GM23338 (cell line): ENCODE measurements around the gene RTKN2. TPM values are rescaled to one million over a fixed set of nuclear protein-coding genes. Genes with fewer than 3 reads are reported as not detected.
"Not testable (repeated sequence)": the region's sequence is repeated elsewhere in the genome, so short reads cannot be mapped to it uniquely, and the experiment has no call there.

Source experiments
- ATAC-seq: fragments of 200-7000 bp; cut with Tn5 transposase; 3 replicates; pipeline ENCODE4 v1.9.1; 2020
- DNase-seq: peaks from one replicate; pipeline ENCODE4 v3.0.0-alpha.2; 2015; ENCODE audit warnings: low spot score
- H2AFZ ChIP-seq: fragments of 200-600 bp; sonication (generic); 2 replicates; pipeline ENCODE4 v1.8.0; 2016; ENCODE audit warnings: antibody characterized with exemption, mild to moderate bottlenecking, moderate library complexity
- H3F3A ChIP-seq: fragments of 200-600 bp; sonication (generic); replicated peaks from 2 replicates; pipeline ENCODE4 v1.8.0; 2017; ENCODE audit warnings: antibody characterized with exemption, mixed run types, low read depth
- H3K27ac ChIP-seq: fragments of 200-600 bp; sonication (generic); 2 replicates; pipeline ENCODE4 v1.6.1; 2016; ENCODE audit warnings: low read depth
- H3K27me3 ChIP-seq: fragments of 200-600 bp; sonication (generic); 2 replicates; pipeline ENCODE4 v1.8.0; 2016; ENCODE audit warnings: mild to moderate bottlenecking, mixed run types, moderate library complexity; ENCODE audit not compliant: insufficient read depth
- H3K36me3 ChIP-seq: fragments of 200-600 bp; sonication (generic); 2 replicates; pipeline ENCODE4 v1.8.0; 2016; ENCODE audit warnings: mild to moderate bottlenecking; ENCODE audit not compliant: insufficient read depth
- H3K4me1 ChIP-seq: fragments of 200-600 bp; sonication (generic); 2 replicates; pipeline ENCODE4 v1.8.0; 2016; ENCODE audit warnings: mild to moderate bottlenecking, moderate library complexity; ENCODE audit not compliant: insufficient read depth
- H3K4me2 ChIP-seq: fragments of 200-600 bp; sonication (generic); 2 replicates; pipeline ENCODE4 v1.7.1; 2017; ENCODE audit warnings: mixed run types
- H3K4me3 ChIP-seq: fragments of 200-600 bp; sonication (generic); 2 replicates; pipeline ENCODE4 v1.6.1; 2016; ENCODE audit warnings: mixed run types
- H3K79me2 ChIP-seq: fragments of 200-600 bp; sonication (generic); replicated peaks from 2 replicates; pipeline ENCODE4 v1.8.0; 2017; ENCODE audit warnings: mild to moderate bottlenecking; ENCODE audit not compliant: insufficient read depth
- H3K9me2 ChIP-seq: fragments of 200-600 bp; sonication (generic); 2 replicates; pipeline ENCODE4 v1.8.0; 2017; ENCODE audit not compliant: insufficient read depth
- H4K20me1 ChIP-seq: fragments of 200-600 bp; sonication (generic); replicated peaks from 2 replicates; pipeline ENCODE4 v1.8.0; 2017; ENCODE audit warnings: mild to moderate bottlenecking; ENCODE audit not compliant: insufficient read depth
- H3K27ac Mint-ChIP-seq: 2 replicates; pipeline ENCODE4 v1.8.0; 2020; ENCODE audit warnings: inconsistent platforms, mild to moderate bottlenecking, moderate library complexity, mixed read lengths
- H3K27me3 Mint-ChIP-seq: 3 replicates; pipeline ENCODE4 v1.8.0; 2022; ENCODE audit warnings: low read depth, mild to moderate bottlenecking, moderate library complexity, mixed read lengths, inconsistent platforms; ENCODE audit not compliant: insufficient read depth, poor library complexity
- H3K36me3 Mint-ChIP-seq: 3 replicates; pipeline ENCODE4 v1.8.0; 2021; ENCODE audit warnings: low read depth, mild to moderate bottlenecking, inconsistent platforms, moderate library complexity, mixed read lengths
- H3K4me1 Mint-ChIP-seq: 3 replicates; pipeline ENCODE4 v1.8.0; 2020; ENCODE audit warnings: mild to moderate bottlenecking, inconsistent platforms, mixed read lengths
- H3K4me3 Mint-ChIP-seq: 3 replicates; pipeline ENCODE4 v1.8.0; 2021; ENCODE audit warnings: moderate library complexity, mild to moderate bottlenecking, inconsistent platforms, mixed read lengths
- H3K9me3 Mint-ChIP-seq: 3 replicates; pipeline ENCODE4 v1.8.0; 2020; ENCODE audit warnings: moderate library complexity, mild to moderate bottlenecking, inconsistent platforms, mixed read lengths
- CTCF ChIP-seq, 2 experiments: fragments of 200-600 bp in 1 of 2; sonication (generic) in 1 of 2; conservative IDR thresholded peaks; 2 replicates each; pipeline versions ENCODE4 v1.5.1 to v1.6.1; 2016 to 2017; ENCODE audit warnings: antibody characterized with exemption in 2 of 2, low read depth in 2 of 2, mild to moderate bottlenecking in 2 of 2, moderate library complexity in 1 of 2
- ETS1 ChIP-seq: IDR thresholded peaks from 2 replicates; pipeline ENCODE4 v1.6.1; 2016; ENCODE audit warnings: antibody characterized with exemption
- EZH2phosphoT487 ChIP-seq: fragments of 200-600 bp; sonication (generic); IDR thresholded peaks from one replicate; pipeline ENCODE4 v1.8.1; 2018; ENCODE audit warnings: antibody characterized with exemption; ENCODE audit not compliant: unreplicated experiment
- NANOG ChIP-seq: IDR thresholded peaks from 2 replicates; pipeline ENCODE4 v1.6.1; 2016; ENCODE audit warnings: antibody characterized with exemption, borderline replicate concordance
- REST ChIP-seq: IDR thresholded peaks from one replicate; pipeline ENCODE4 v1.6.1; 2018; ENCODE audit warnings: antibody characterized with exemption; ENCODE audit not compliant: unreplicated experiment
- polyA plus RNA-seq: library from polyadenylated mRNA; unstranded; fragments of >200 nt; fragmentation: Nextera tagmentation; extraction: Ambion mirVana; gene quantifications from 2 replicates; pipeline ENCODE4 v1.2.1, GENCODE V29; 2016
- total RNA-seq: library from RNA; depleted of rRNA; stranded (reverse); fragments of >200 nt; shearing (Covaris generic); gene quantifications from 2 replicates; pipeline ENCODE4 v1.2.3, GENCODE V29; 2014

The RTKN2 gene
- total and polyA plus RNA-seq, 2 experiments from 2014 or later, result 15.3 to 23.6 TPM

GRCh38 chr10:62284221-62284620, 15.6 kb upstream of the RTKN2 start (continued):
- TF ChIP-seq EZH2phosphoT487, result no peak
- no peak for TF ChIP-seq NANOG
- TF ChIP-seq CTCF (conservative IDR thresholded peaks at IDR 0.05; ENCODE audit: low read depth in 2 of 2), result no peak
- TF ChIP-seq ETS1, result no peak

GRCh38 chr10:62281348-62281747, 12.7 kb upstream of the RTKN2 start:
- not testable (repeated sequence) for H3K36me3 Mint-ChIP-seq, H3K4me3 ChIP-seq, H3F3A ChIP-seq, H3K27me3 Mint-ChIP-seq, DNase-seq, ATAC-seq, H3K4me2 ChIP-seq, H3K27ac Mint-ChIP-seq, H3K27ac ChIP-seq, H3K9me2 ChIP-seq, H3K4me1 ChIP-seq, H3K27me3 ChIP-seq, H2AFZ ChIP-seq, H3K4me1 Mint-ChIP-seq, H4K20me1 ChIP-seq, H3K9me3 Mint-ChIP-seq, H3K4me3 Mint-ChIP-seq, H3K36me3 ChIP-seq, H3K79me2 ChIP-seq

GRCh38 chr10:62280392-62280791, 11.7 kb upstream of the RTKN2 start:
- not testable (repeated sequence) for H3F3A ChIP-seq, H3K4me3 Mint-ChIP-seq, DNase-seq, H3K4me3 ChIP-seq, H3K27ac Mint-ChIP-seq, H2AFZ ChIP-seq, H3K9me2 ChIP-seq, H3K36me3 Mint-ChIP-seq, ATAC-seq, H3K27me3 Mint-ChIP-seq, H3K4me2 ChIP-seq, H3K9me3 Mint-ChIP-seq, H3K79me2 ChIP-seq, H3K4me1 Mint-ChIP-seq, H4K20me1 ChIP-seq, H3K27ac ChIP-seq, H3K36me3 ChIP-seq, H3K27me3 ChIP-seq, H3K4me1 ChIP-seq

GRCh38 chr10:62278441-62278910, 9.8 kb upstream of the RTKN2 start:
- no peak overlapping the region for H2AFZ ChIP-seq
- Mint-ChIP-seq H3K9me3 (no peaks in the 10 kb centered on the region), H3K27me3 (peaks cover 2% of the 10 kb centered on the region), H3K36me3 (no peaks in the 10 kb centered on the region), H3K4me3 (no peak overlapping the region), H3K27ac (no peak overlapping the region), H3K4me1 (no peaks in the 10 kb centered on the region)
- ATAC-seq (no peak), DNase-seq (no peak)
- no peak overlapping the region for H3K4me3 ChIP-seq
- no peaks in the 10 kb centered on the region for H3K9me2 ChIP-seq
- H3K4me1 ChIP-seq, result no peaks in the 10 kb centered on the region
- H3K27ac ChIP-seq, result no peak overlapping the region
- H3K79me2 ChIP-seq, result no peaks in the 10 kb centered on the region
- H3K27me3 ChIP-seq, result no peaks in the 10 kb centered on the region
- no peaks in the 10 kb centered on the region for H3K36me3 ChIP-seq
- no peaks in the 10 kb centered on the region for H3F3A ChIP-seq
- H3K4me2 ChIP-seq, result no peak overlapping the region
- no peaks in the 10 kb centered on the region for H4K20me1 ChIP-seq
- TF ChIP-seq REST, result no peak
